Measurements from ENCODE around the gene S100G.

DNA sequence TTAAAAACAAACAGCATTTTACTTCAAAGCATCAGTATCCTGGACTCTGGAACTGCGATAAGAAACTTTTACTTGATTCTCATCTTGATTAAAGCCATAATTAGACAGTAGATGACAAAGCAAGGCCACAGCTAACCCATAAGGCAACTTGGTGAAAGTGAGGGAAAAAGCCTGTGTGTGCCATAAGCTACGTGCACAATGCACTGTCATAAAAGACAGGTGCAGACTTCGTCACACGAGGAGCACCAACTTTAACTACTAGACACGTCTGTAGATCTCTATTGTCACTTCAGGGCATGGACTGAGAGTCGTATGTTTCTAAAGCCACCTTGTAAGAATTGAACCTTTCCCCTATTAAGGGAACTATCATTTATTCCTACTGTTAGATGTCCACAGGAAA lies 49.4 kb downstream of the S100G start:
- TF ChIP-seq, protein P1, sequence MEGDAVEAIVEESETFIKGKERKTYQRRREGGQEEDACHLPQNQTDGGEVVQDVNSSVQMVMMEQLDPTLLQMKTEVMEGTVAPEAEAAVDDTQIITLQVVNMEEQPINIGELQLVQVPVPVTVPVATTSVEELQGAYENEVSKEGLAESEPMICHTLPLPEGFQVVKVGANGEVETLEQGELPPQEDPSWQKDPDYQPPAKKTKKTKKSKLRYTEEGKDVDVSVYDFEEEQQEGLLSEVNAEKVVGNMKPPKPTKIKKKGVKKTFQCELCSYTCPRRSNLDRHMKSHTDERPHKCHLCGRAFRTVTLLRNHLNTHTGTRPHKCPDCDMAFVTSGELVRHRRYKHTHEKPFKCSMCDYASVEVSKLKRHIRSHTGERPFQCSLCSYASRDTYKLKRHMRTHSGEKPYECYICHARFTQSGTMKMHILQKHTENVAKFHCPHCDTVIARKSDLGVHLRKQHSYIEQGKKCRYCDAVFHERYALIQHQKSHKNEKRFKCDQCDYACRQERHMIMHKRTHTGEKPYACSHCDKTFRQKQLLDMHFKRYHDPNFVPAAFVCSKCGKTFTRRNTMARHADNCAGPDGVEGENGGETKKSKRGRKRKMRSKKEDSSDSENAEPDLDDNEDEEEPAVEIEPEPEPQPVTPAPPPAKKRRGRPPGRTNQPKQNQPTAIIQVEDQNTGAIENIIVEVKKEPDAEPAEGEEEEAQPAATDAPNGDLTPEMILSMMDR (conservative IDR thresholded peaks at IDR 0.05) = no peak
- TF ChIP-seq EZH2 (IDR thresholded peaks at IDR 0.05; ENCODE audit: low read depth) = no peak

Measured in PC-9 (cell line).